ENCODE measurements around the gene ABCD2.

DNA sequence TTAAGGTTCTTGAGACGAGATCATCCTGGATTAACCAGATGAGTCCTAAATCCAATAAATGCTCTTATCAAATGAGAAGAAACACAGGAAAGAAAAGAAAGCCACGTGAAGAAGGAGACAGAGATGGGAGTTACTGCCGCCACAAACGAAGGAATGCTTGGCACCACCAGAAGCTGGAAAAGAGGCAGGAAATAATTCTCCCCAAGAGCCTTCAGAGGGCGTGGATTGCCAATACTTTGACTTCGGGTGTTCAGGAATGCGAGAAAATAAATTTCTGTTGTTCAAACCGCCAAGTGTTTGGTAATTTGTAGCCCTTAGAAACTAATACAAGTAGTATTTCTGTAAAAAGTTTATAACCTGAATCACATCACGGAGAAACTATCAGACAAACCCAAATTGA, 31.3 kb downstream of the ABCD2 start:
- TF ChIP-seq, protein P1, sequence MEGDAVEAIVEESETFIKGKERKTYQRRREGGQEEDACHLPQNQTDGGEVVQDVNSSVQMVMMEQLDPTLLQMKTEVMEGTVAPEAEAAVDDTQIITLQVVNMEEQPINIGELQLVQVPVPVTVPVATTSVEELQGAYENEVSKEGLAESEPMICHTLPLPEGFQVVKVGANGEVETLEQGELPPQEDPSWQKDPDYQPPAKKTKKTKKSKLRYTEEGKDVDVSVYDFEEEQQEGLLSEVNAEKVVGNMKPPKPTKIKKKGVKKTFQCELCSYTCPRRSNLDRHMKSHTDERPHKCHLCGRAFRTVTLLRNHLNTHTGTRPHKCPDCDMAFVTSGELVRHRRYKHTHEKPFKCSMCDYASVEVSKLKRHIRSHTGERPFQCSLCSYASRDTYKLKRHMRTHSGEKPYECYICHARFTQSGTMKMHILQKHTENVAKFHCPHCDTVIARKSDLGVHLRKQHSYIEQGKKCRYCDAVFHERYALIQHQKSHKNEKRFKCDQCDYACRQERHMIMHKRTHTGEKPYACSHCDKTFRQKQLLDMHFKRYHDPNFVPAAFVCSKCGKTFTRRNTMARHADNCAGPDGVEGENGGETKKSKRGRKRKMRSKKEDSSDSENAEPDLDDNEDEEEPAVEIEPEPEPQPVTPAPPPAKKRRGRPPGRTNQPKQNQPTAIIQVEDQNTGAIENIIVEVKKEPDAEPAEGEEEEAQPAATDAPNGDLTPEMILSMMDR (IDR thresholded peaks at IDR 0.05; ENCODE audit: low read length) = no peak
- TF ChIP-seq EZH2 (optimal IDR thresholded peaks at IDR 0.05; ENCODE audit: low read depth, low read length) (no peak), EZH2phosphoT487 (IDR thresholded peaks at IDR 0.05; ENCODE audit: low read length) (no peak)
